HG02763 (cell line): Measurements from ENCODE around the gene PRRG4.
"Not testable (repeated sequence)": the region's sequence is repeated elsewhere in the genome, so short reads cannot be mapped to it uniquely, and the experiment has no call there.

ENCODE experiments used
- ATAC-seq: cut with Tn5 transposase; IDR thresholded peaks from one replicate; pipeline ENCODE4 v1.9.1; 2021; ENCODE audit warnings: mild to moderate bottlenecking, moderate library complexity; ENCODE audit not compliant: unreplicated experiment

The PRRG4 gene

GRCh38 chr11:32829680-32830412, at the start of gene PRRG4:
TSS of gene PRRG4 (plus strand) at chr11:32829927. CDS start at chr11:32830530, 603 bp downstream.
- peak; percentile 75 for ATAC-seq

GRCh38 chr11:32780839-32781238, 48.9 kb upstream of the PRRG4 start:
- ATAC-seq: not testable (repeated sequence)

- no peak for ATAC-seq
Measured at GRCh38 chr11:32781721-32782120, 48.0 kb upstream of the PRRG4 start.

GRCh38 chr11:32785262-32785661, 44.5 kb upstream of the PRRG4 start:
- ATAC-seq: no peak

- no peak for ATAC-seq
Measured at GRCh38 chr11:32786811-32787210, 42.9 kb upstream of the PRRG4 start.

GRCh38 chr11:32790916-32791315, 38.8 kb upstream of the PRRG4 start:
- ATAC-seq: no peak

GRCh38 chr11:32792111-32792947, 37.4 kb upstream of the PRRG4 start:
- no peak for ATAC-seq

- ATAC-seq: peak; percentile 78
Measured at GRCh38 chr11:32792948-32793475, 36.7 kb upstream of the PRRG4 start.

- no peak for ATAC-seq
Measured at GRCh38 chr11:32794439-32794838, 35.3 kb upstream of the PRRG4 start, which contains the start of gene CCDC73. TSS of gene CCDC73 (minus strand) at chr11:32794662. CDS start at chr11:32760243, 34,419 bp downstream.

- no peak for ATAC-seq
Measured at GRCh38 chr11:32796425-32796824, 33.3 kb upstream of the PRRG4 start.

GRCh38 chr11:32809313-32809712, 20.4 kb upstream of the PRRG4 start:
- peak; percentile 96 for ATAC-seq

GRCh38 chr11:32817181-32817851, 12.4 kb upstream of the PRRG4 start:
- ATAC-seq: no peak

- ATAC-seq: no peak
Measured at GRCh38 chr11:32817852-32818183, 11.9 kb upstream of the PRRG4 start.

GRCh38 chr11:32819187-32819586, 10.5 kb upstream of the PRRG4 start:
- no peak for ATAC-seq

GRCh38 chr11:32820497-32820896, 9.2 kb upstream of the PRRG4 start:
- no peak for ATAC-seq

- peak; percentile 17 for ATAC-seq
Measured at GRCh38 chr11:32821517-32821916, 8.2 kb upstream of the PRRG4 start.

GRCh38 chr11:32821917-32822560, 7.7 kb upstream of the PRRG4 start:
- ATAC-seq: peak; percentile 46

GRCh38 chr11:32823617-32824016, 6.1 kb upstream of the PRRG4 start:
- not testable (repeated sequence) for ATAC-seq

- ATAC-seq: no peak
Measured at GRCh38 chr11:32826113-32826512, 3.6 kb upstream of the PRRG4 start.

- no peak for ATAC-seq
Measured at GRCh38 chr11:32827276-32827675, 2.5 kb upstream of the PRRG4 start.
